Measurements from ENCODE around the gene FKBP15. TPM values are rescaled to one million over a fixed set of nuclear protein-coding genes. Genes with fewer than 3 reads are reported as not detected.

The FKBP15 gene
- total RNA-seq, 1 experiment from 2014 or later = 14.9 TPM

- Mint-ChIP-seq H3K36me3 (no peaks in the 10 kb centered on the region), H3K4me3 (no peak overlapping the region), H3K4me1 (no peaks in the 10 kb centered on the region), H3K27me3 (ENCODE audit: low read depth) (no peaks in the 10 kb centered on the region), H3K9me3 (no peaks in the 10 kb centered on the region), H3K27ac (no peak overlapping the region)
- POLR2A ChIA-PET = no interaction called here
- TF ChIP-seq SMAD3 (CRISPR knock-in tag; IDR thresholded peaks at IDR 0.05; ENCODE audit: borderline replicate concordance) (no peak), MYBL2 (CRISPR knock-in tag; IDR thresholded peaks at IDR 0.05) (no peak), HMGA2 (CRISPR knock-in tag; IDR thresholded peaks at IDR 0.05) (no peak), HMGXB4 (CRISPR knock-in tag; IDR thresholded peaks at IDR 0.05) (no peak), TP53 (CRISPR knock-in tag; IDR thresholded peaks at IDR 0.05) (no peak), PRRX2 (CRISPR knock-in tag; IDR thresholded peaks at IDR 0.05) (no peak), ZNF425 (CRISPR knock-in tag; conservative IDR thresholded peaks at IDR 0.05) (no peak), TEAD1 (CRISPR knock-in tag; IDR thresholded peaks at IDR 0.05) (no peak), NFE2L1 (CRISPR knock-in tag; IDR thresholded peaks at IDR 0.05) (no peak), KAT7 (CRISPR knock-in tag; IDR thresholded peaks at IDR 0.05; ENCODE audit: borderline replicate concordance) (no peak), ZNF423 (CRISPR knock-in tag; IDR thresholded peaks at IDR 0.05) (no peak), PRDM15 (CRISPR knock-in tag; IDR thresholded peaks at IDR 0.05) (no peak), ZSCAN18 (CRISPR knock-in tag; IDR thresholded peaks at IDR 0.05) (no peak), GABPB1 (CRISPR knock-in tag; IDR thresholded peaks at IDR 0.05) (no peak)
- TF ChIP-seq, protein P1, sequence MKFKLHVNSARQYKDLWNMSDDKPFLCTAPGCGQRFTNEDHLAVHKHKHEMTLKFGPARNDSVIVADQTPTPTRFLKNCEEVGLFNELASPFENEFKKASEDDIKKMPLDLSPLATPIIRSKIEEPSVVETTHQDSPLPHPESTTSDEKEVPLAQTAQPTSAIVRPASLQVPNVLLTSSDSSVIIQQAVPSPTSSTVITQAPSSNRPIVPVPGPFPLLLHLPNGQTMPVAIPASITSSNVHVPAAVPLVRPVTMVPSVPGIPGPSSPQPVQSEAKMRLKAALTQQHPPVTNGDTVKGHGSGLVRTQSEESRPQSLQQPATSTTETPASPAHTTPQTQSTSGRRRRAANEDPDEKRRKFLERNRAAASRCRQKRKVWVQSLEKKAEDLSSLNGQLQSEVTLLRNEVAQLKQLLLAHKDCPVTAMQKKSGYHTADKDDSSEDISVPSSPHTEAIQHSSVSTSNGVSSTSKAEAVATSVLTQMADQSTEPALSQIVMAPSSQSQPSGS (CRISPR knock-in tag; IDR thresholded peaks at IDR 0.05; ENCODE audit: borderline replicate concordance, low read depth) = no peak
- TF ChIP-seq, protein P2, sequence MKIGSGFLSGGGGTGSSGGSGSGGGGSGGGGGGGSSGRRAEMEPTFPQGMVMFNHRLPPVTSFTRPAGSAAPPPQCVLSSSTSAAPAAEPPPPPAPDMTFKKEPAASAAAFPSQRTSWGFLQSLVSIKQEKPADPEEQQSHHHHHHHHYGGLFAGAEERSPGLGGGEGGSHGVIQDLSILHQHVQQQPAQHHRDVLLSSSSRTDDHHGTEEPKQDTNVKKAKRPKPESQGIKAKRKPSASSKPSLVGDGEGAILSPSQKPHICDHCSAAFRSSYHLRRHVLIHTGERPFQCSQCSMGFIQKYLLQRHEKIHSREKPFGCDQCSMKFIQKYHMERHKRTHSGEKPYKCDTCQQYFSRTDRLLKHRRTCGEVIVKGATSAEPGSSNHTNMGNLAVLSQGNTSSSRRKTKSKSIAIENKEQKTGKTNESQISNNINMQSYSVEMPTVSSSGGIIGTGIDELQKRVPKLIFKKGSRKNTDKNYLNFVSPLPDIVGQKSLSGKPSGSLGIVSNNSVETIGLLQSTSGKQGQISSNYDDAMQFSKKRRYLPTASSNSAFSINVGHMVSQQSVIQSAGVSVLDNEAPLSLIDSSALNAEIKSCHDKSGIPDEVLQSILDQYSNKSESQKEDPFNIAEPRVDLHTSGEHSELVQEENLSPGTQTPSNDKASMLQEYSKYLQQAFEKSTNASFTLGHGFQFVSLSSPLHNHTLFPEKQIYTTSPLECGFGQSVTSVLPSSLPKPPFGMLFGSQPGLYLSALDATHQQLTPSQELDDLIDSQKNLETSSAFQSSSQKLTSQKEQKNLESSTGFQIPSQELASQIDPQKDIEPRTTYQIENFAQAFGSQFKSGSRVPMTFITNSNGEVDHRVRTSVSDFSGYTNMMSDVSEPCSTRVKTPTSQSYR (CRISPR knock-in tag; IDR thresholded peaks at IDR 0.05) = no peak
- TF ChIP-seq, protein P3, sequence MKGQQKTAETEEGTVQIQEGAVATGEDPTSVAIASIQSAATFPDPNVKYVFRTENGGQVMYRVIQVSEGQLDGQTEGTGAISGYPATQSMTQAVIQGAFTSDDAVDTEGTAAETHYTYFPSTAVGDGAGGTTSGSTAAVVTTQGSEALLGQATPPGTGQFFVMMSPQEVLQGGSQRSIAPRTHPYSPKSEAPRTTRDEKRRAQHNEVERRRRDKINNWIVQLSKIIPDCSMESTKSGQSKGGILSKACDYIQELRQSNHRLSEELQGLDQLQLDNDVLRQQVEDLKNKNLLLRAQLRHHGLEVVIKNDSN (CRISPR knock-in tag; IDR thresholded peaks at IDR 0.05) = no peak
- TF ChIP-seq, protein P4, sequence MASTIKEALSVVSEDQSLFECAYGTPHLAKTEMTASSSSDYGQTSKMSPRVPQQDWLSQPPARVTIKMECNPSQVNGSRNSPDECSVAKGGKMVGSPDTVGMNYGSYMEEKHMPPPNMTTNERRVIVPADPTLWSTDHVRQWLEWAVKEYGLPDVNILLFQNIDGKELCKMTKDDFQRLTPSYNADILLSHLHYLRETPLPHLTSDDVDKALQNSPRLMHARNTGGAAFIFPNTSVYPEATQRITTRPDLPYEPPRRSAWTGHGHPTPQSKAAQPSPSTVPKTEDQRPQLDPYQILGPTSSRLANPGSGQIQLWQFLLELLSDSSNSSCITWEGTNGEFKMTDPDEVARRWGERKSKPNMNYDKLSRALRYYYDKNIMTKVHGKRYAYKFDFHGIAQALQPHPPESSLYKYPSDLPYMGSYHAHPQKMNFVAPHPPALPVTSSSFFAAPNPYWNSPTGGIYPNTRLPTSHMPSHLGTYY (CRISPR knock-in tag; IDR thresholded peaks at IDR 0.05) = no peak
- DNase-seq (ENCODE audit: low spot score) (no peak), ATAC-seq (no peak)
- CTCF ChIA-PET = no interaction called here
These were observed 17.8 kb upstream of the FKBP15 start for GRCh38 chr9:113238859-113239232.
